HG02938 (cell line): ENCODE results near the gene PRKCB.

Experiments
- ATAC-seq: cut with Tn5 transposase; IDR thresholded peaks from one replicate; pipeline ENCODE4 v1.9.1; 2021; ENCODE audit warnings: mild to moderate bottlenecking, moderate library complexity; ENCODE audit not compliant: unreplicated experiment

The PRKCB gene

GRCh38 chr16:23863511-23864422 lies 28.0 kb downstream of the PRKCB start:
- ATAC-seq = peak; percentile 79

GRCh38 chr16:23865853-23866252 lies 30.1 kb downstream of the PRKCB start:
- ATAC-seq = no peak

- ATAC-seq = no peak
Measured at GRCh38 chr16:23866621-23867020, 30.8 kb downstream of the PRKCB start.

- no peak for ATAC-seq
Measured at GRCh38 chr16:23867566-23867965, 31.8 kb downstream of the PRKCB start.

GRCh38 chr16:23868136-23868535 lies 32.4 kb downstream of the PRKCB start:
- ATAC-seq = no peak

GRCh38 chr16:23869052-23869451 lies 33.3 kb downstream of the PRKCB start:
- ATAC-seq = no peak

- ATAC-seq = no peak
Measured at GRCh38 chr16:23871924-23872323, 36.1 kb downstream of the PRKCB start.

- no peak for ATAC-seq
Measured at GRCh38 chr16:23874613-23875294, 39.0 kb downstream of the PRKCB start.

GRCh38 chr16:23876256-23876896 lies 40.6 kb downstream of the PRKCB start:
- no peak for ATAC-seq

GRCh38 chr16:23877107-23878070 lies 41.6 kb downstream of the PRKCB start:
- ATAC-seq = no peak

GRCh38 chr16:23879735-23880373 lies 44.1 kb downstream of the PRKCB start:
- no peak for ATAC-seq

GRCh38 chr16:23889189-23889588 lies 53.4 kb downstream of the PRKCB start:
- no peak for ATAC-seq

- ATAC-seq = no peak
Measured at GRCh38 chr16:23893986-23894385, 58.2 kb downstream of the PRKCB start.

- no peak for ATAC-seq
Measured at GRCh38 chr16:23895052-23895451, 59.3 kb downstream of the PRKCB start.

- no peak for ATAC-seq
Measured at GRCh38 chr16:23896832-23897821, 61.3 kb downstream of the PRKCB start.

GRCh38 chr16:23898682-23899430 lies 63.1 kb downstream of the PRKCB start:
- no peak for ATAC-seq

- ATAC-seq = no peak
Measured at GRCh38 chr16:23899869-23900268, 64.1 kb downstream of the PRKCB start.
